IMR-90 (cell line): ENCODE data around the gene ZNF747. TPM values are rescaled to one million over a fixed set of nuclear protein-coding genes. Genes with fewer than 3 reads are reported as not detected.

Experiments
- ATAC-seq: fragments of 200-7000 bp; cut with Tn5 transposase; 2 replicates; pipeline ENCODE4 v1.9.1; 2020; ENCODE audit warnings: low read depth, mild to moderate bottlenecking, moderate library complexity
- BruUV-seq: library from RNA; stranded (reverse); fragments of 400-500 nt; replicated peaks from 2 replicates; lab custom pipeline; 2021; lab: Mats Ljungman, UMichigan
- CTCF ChIA-PET: fragments of 300-600 bp; formaldehyde crosslinking; extraction: SDS; loops from one replicate; lab custom pipeline; 2021; ENCODE audit warnings: antibody characterized with exemption; lab: Yijun Ruan, JAX
- POLR2A ChIA-PET: fragments of 300-600 bp; sonication (Branson Sonifier 250); formaldehyde crosslinking; loops from one replicate; lab custom pipeline; 2022; ENCODE audit warnings: antibody characterized with exemption; ENCODE audit not compliant: unreplicated experiment; lab: Charles Lee
- DNase-seq: peaks from one replicate; pipeline ENCODE4 v3.0.0; 2013
- H2AFZ ChIP-seq: replicated peaks from 2 replicates; pipeline ENCODE3; 2013; ENCODE audit warnings: low read length, mild to moderate bottlenecking; ENCODE audit not compliant: poor library complexity
- H2AK5ac ChIP-seq: 2 replicates; pipeline ENCODE4 v1.6.1; 2013; ENCODE audit warnings: low read depth, low read length, inconsistent platforms
- H2AK9ac ChIP-seq: replicated peaks from 2 replicates; pipeline ENCODE3; 2013; ENCODE audit warnings: mild to moderate bottlenecking, low read depth, low read length, moderate library complexity; ENCODE audit not compliant: poor library complexity
- H2BK120ac ChIP-seq: 2 replicates; pipeline ENCODE4 v1.6.1; 2013; ENCODE audit warnings: low read depth, low read length, inconsistent platforms
- H2BK15ac ChIP-seq: 3 replicates; pipeline ENCODE4 v1.6.1; 2013; ENCODE audit warnings: low read depth, low read length, inconsistent platforms
- H2BK20ac ChIP-seq: 2 replicates; pipeline ENCODE4 v1.6.1; 2013; ENCODE audit warnings: low read depth, mild to moderate bottlenecking, inconsistent platforms, low read length, moderate library complexity
- H2BK5ac ChIP-seq: 2 replicates; pipeline ENCODE4 v1.6.1; 2013; ENCODE audit warnings: mild to moderate bottlenecking, low read depth, low read length, inconsistent platforms; ENCODE audit not compliant: poor library complexity, severe bottlenecking
- H3K14ac ChIP-seq: replicated peaks from 2 replicates; pipeline ENCODE4 v1.6.1; 2013; ENCODE audit warnings: low read depth, low read length, inconsistent platforms
- H3K18ac ChIP-seq: 2 replicates; pipeline ENCODE4 v1.6.1; 2013; ENCODE audit warnings: low read depth, low read length, control low read depth
- H3K23ac ChIP-seq: 2 replicates; pipeline ENCODE4 v1.6.1; 2013; ENCODE audit warnings: low read depth, low read length, inconsistent platforms
- H3K27ac ChIP-seq: 2 replicates; pipeline ENCODE4 v1.5.1; 2013; ENCODE audit warnings: mild to moderate bottlenecking, control low read depth, low read length; ENCODE audit not compliant: insufficient read depth
- H3K27me3 ChIP-seq: 2 replicates; pipeline ENCODE4 v1.6.1; 2013; ENCODE audit warnings: low read length; ENCODE audit not compliant: control insufficient read depth, insufficient read depth
- H3K36me3 ChIP-seq: 2 replicates; pipeline ENCODE4 v1.6.1; 2013; ENCODE audit warnings: low read length, mixed read lengths; ENCODE audit not compliant: control insufficient read depth, insufficient read depth
- H3K4ac ChIP-seq: 2 replicates; pipeline ENCODE4 v1.6.1; 2013; ENCODE audit warnings: low read depth, low read length, inconsistent platforms
- H3K4me1 ChIP-seq: 2 replicates; pipeline ENCODE4 v1.6.1; 2013; ENCODE audit warnings: low read length, mixed read lengths; ENCODE audit not compliant: control insufficient read depth, insufficient read depth
- H3K4me2 ChIP-seq: 2 replicates; pipeline ENCODE4 v1.6.1; 2013; ENCODE audit warnings: low read depth, mild to moderate bottlenecking, control low read depth, low read length, moderate library complexity
- H3K4me3 ChIP-seq: 2 replicates; pipeline ENCODE4 v1.5.1; 2013; ENCODE audit warnings: low read depth, mild to moderate bottlenecking, control low read depth, low read length, moderate library complexity; ENCODE audit not compliant: insufficient read depth
- H3K56ac ChIP-seq: 2 replicates; pipeline ENCODE4 v1.6.1; 2013; ENCODE audit warnings: low read length, inconsistent platforms; ENCODE audit not compliant: insufficient read depth; ENCODE audit errors: extremely low read depth
- H3K79me1 ChIP-seq, 2 experiments: 2 replicates each; pipeline ENCODE4 v1.6.1; 2013; ENCODE audit warnings: low read length in 2 of 2, inconsistent platforms in 1 of 2, low read depth in 1 of 2
- H3K9ac ChIP-seq: 2 replicates; pipeline ENCODE4 v1.6.1; 2013; ENCODE audit warnings: low read depth, low read length, control low read depth
- H3K9me1 ChIP-seq: 2 replicates; pipeline ENCODE4 v1.6.1; 2013; ENCODE audit warnings: low read length, inconsistent platforms; ENCODE audit not compliant: insufficient read depth
- H3K9me3 ChIP-seq: 2 replicates; pipeline ENCODE4 v1.6.1; 2013; ENCODE audit warnings: low read length; ENCODE audit not compliant: control insufficient read depth, insufficient read depth
- H4K20me1 ChIP-seq: 2 replicates; pipeline ENCODE4 v1.6.1; 2013; ENCODE audit warnings: low read length, inconsistent platforms; ENCODE audit not compliant: insufficient read depth
- H4K5ac ChIP-seq: 2 replicates; pipeline ENCODE4 v1.6.1; 2013; ENCODE audit warnings: mild to moderate bottlenecking, low read depth, low read length, control low read depth
- H4K8ac ChIP-seq, 2 experiments: 2 replicates each; pipeline ENCODE4 v1.6.1; 2013; ENCODE audit warnings: low read depth in 2 of 2, low read length in 2 of 2, control low read depth in 1 of 2, inconsistent platforms in 1 of 2
- H4K91ac ChIP-seq: 2 replicates; pipeline ENCODE4 v1.6.1; 2013; ENCODE audit warnings: low read depth, low read length, inconsistent platforms; ENCODE audit not compliant: insufficient read depth
- POLR2A ChIP-seq: IDR thresholded peaks from 2 replicates; pipeline ENCODE4 v1.6.1; 2012; ENCODE audit warnings: mild to moderate bottlenecking, low read depth, low read length
- RFX5 ChIP-seq: IDR thresholded peaks from 2 replicates; pipeline ENCODE4 v1.8.0; 2012; ENCODE audit warnings: low read depth, mild to moderate bottlenecking, low read length, moderate library complexity
- SMC3 ChIP-seq: fragments of 150-350 bp; IDR thresholded peaks from 2 replicates; pipeline ENCODE4 v1.6.1; 2016; ENCODE audit warnings: low read depth, mild to moderate bottlenecking, antibody characterized with exemption, low read length, moderate library complexity
- WGBS, 2 experiments: methylation state at CpG; one replicate each; pipeline versions ENCODE4 v1.1.5 to v1.1.7; 2013; ENCODE audit warnings: missing lambda C conversion rate in 2 of 2; ENCODE audit not compliant: insufficient read length in 1 of 2; ENCODE audit errors: extremely low coverage in 2 of 2; 5-methylcytosine and 5-hydroxymethylcytosine counted together
- dilution Hi-C: fragments of 300-500 bp; cut with HindIII; formaldehyde crosslinking; loops from one replicate; pipeline ENCODE4 v1.14.3; 2018; ENCODE audit warnings: low sequenced_read_pairs; ENCODE audit not compliant: unreplicated experiment
- in situ Hi-C: fragments of 300-500 bp; cut with MboI; formaldehyde crosslinking; loops from 3 replicates; pipeline ENCODE4 v1.14.3; 2019; ENCODE audit warnings: low sequenced_read_pairs, inconsistent platforms, mixed read lengths
- intact Hi-C: fragments of 100-400 bp; cut with micrococcal nuclease; formaldehyde crosslinking; loops from 2 replicates; pipeline ENCODE4 v1.10.0; 2022
- polyA plus RNA-seq, 3 experiments: library from polyadenylated mRNA; depleted of rRNA; stranded (reverse); fragments of >200 nt; gene quantifications; 2 replicates each; pipeline ENCODE4 v1.2.3, GENCODE V29; 2012; ENCODE audit warnings: low replicate concordance in 1 of 3
- total RNA-seq: library from RNA; depleted of rRNA; stranded (reverse); fragments of >200 nt; gene quantifications from 2 replicates; pipeline ENCODE4 v1.2.3, GENCODE V29; 2012
- TF ChIP-seq, protein P1 (sequence below): fragments of 150-350 bp; IDR thresholded peaks from 2 replicates; pipeline ENCODE4 v1.6.1; 2017; ENCODE audit warnings: mild to moderate bottlenecking, antibody characterized with exemption, low read length, low read depth
- TF ChIP-seq, protein P2 (sequence below): conservative IDR thresholded peaks from 2 replicates; pipeline ENCODE4 v1.5.1; 2012; ENCODE audit warnings: mild to moderate bottlenecking, low read depth, low read length, improper control_type of control experiment
- TF ChIP-seq, protein P3 (sequence below): fragments of 150-350 bp; IDR thresholded peaks from 2 replicates; pipeline ENCODE4 v1.6.1; 2016; ENCODE audit warnings: low read depth, mild to moderate bottlenecking, low read length, moderate library complexity, borderline replicate concordance

ZNF747 gene
- total and polyA plus RNA-seq, 2 of the 4 experiments (the other 2 are of a cell fraction) = 2.0 to 2.9 TPM

DNA sequence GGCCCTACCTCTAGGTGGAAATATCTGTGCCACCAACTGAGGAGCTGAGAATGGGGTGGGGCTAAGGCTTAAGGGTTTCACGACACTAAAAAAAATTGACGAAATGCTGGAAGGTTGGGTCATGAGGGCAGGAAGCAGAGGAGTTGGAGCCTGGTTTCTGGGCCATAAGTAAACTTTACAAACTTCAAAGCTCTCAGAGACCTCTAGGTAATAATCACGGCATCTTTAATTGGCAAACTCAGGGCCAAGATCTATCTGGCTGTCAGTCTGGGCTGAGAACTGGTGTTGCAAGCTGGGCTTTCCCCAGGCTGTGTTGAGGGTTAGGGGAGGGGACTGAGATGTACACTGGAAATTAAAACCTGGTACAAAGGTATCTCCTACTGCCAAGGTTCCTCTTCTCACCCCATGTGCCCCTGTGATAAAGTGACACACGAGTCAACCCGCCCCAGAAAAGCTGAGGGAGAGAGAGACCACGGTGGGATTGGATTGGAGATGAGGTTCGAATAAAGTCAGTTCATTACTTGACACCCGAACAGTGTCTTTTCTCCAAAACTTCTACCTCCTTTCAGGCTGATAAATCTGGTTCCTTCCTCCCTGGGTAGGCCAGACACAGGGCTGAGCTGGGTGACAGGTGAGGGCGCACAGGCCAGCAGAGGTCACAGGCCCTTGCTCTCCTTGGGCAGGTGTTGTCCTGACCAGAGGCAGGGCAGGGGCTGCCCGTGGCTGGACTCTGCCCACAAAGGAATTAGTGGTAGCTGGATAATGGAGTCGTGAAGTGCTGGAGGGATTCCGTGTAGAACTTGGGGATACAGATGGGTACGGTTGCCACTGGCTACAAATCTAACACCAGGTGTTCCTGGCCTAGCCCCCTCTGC, 4.3 kb downstream of the ZNF747 start:
- H3K9me1 ChIP-seq = peaks cover 15% of the 10 kb centered on the region
- no peak overlapping the region for H4K8ac ChIP-seq
- H3K56ac ChIP-seq = no peak overlapping the region
- peaks cover 10 to 29% of the 10 kb centered on the region in 2 experiments for H3K79me1 ChIP-seq
- no peaks in the 10 kb centered on the region for H3K9me3 ChIP-seq
- BruUV-seq = no TSS peak
- no peaks in the 10 kb centered on the region for H4K20me1 ChIP-seq
- in situ Hi-C loops (no loop called here), intact Hi-C loops (no loop called here), dilution Hi-C loops (no loop called here)
- no peak overlapping the region for H2AFZ ChIP-seq
- H3K9ac ChIP-seq = no peak overlapping the region
- no peak overlapping the region for H3K23ac ChIP-seq
- H2BK120ac ChIP-seq = no peak overlapping the region
- no peak overlapping the region for H2AK9ac ChIP-seq
- DNase-seq = no peak
- no peak overlapping the region for H2BK20ac ChIP-seq
- no peak overlapping the region for H2AK5ac ChIP-seq
- no peak overlapping the region for H3K4me3 ChIP-seq
- no peak overlapping the region for H3K27ac ChIP-seq
- no peak overlapping the region for H3K4ac ChIP-seq
- peaks cover 8% of the 10 kb centered on the region for H3K4me1 ChIP-seq
- TF ChIP-seq, protein P1, sequence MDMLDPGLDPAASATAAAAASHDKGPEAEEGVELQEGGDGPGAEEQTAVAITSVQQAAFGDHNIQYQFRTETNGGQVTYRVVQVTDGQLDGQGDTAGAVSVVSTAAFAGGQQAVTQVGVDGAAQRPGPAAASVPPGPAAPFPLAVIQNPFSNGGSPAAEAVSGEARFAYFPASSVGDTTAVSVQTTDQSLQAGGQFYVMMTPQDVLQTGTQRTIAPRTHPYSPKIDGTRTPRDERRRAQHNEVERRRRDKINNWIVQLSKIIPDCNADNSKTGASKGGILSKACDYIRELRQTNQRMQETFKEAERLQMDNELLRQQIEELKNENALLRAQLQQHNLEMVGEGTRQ = no peak
- TF ChIP-seq RFX5 (no peak), SMC3 (no peak), POLR2A (no peak)
- TF ChIP-seq, protein P2, sequence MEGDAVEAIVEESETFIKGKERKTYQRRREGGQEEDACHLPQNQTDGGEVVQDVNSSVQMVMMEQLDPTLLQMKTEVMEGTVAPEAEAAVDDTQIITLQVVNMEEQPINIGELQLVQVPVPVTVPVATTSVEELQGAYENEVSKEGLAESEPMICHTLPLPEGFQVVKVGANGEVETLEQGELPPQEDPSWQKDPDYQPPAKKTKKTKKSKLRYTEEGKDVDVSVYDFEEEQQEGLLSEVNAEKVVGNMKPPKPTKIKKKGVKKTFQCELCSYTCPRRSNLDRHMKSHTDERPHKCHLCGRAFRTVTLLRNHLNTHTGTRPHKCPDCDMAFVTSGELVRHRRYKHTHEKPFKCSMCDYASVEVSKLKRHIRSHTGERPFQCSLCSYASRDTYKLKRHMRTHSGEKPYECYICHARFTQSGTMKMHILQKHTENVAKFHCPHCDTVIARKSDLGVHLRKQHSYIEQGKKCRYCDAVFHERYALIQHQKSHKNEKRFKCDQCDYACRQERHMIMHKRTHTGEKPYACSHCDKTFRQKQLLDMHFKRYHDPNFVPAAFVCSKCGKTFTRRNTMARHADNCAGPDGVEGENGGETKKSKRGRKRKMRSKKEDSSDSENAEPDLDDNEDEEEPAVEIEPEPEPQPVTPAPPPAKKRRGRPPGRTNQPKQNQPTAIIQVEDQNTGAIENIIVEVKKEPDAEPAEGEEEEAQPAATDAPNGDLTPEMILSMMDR = no peak
- TF ChIP-seq, protein P3, sequence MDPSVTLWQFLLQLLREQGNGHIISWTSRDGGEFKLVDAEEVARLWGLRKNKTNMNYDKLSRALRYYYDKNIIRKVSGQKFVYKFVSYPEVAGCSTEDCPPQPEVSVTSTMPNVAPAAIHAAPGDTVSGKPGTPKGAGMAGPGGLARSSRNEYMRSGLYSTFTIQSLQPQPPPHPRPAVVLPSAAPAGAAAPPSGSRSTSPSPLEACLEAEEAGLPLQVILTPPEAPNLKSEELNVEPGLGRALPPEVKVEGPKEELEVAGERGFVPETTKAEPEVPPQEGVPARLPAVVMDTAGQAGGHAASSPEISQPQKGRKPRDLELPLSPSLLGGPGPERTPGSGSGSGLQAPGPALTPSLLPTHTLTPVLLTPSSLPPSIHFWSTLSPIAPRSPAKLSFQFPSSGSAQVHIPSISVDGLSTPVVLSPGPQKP = no peak
- H4K5ac ChIP-seq = no peak overlapping the region
- no peak overlapping the region for H2BK5ac ChIP-seq
- H3K36me3 ChIP-seq = peaks cover 5% of the 10 kb centered on the region; the same call in 1 of the 2 replicates
- H3K27me3 ChIP-seq = no peaks in the 10 kb centered on the region
- no peak overlapping the region for H4K91ac ChIP-seq
- POLR2A ChIA-PET = no interaction called here
- no peak for ATAC-seq
- WGBS, 2 experiments = no CpG with 5 or more reads among the region's 13 CpGs
- no peak overlapping the region for H2BK15ac ChIP-seq
- no peak overlapping the region for H3K18ac ChIP-seq
- CTCF ChIA-PET = no interaction called here
- no peak overlapping the region for H3K14ac ChIP-seq
- H3K4me2 ChIP-seq = no peak overlapping the region
